Spleen (tissue), 7 donors: ENCODE data around the gene MAN1C1.

Experiments used
- CTCF ChIP-seq, 11 experiments: fragments of 200-600 bp in 7 of 11; fragments of 450-650 bp in 4 of 11; sonication (generic) in 4 of 11; IDR thresholded peaks in 8 of 11; conservative IDR thresholded peaks in 3 of 11; 1 replicate in 7 of 11; 2 replicates in 4 of 11; pipeline versions ENCODE4 v1.4.0 to v1.8.0; 2016 to 2021; ENCODE audit warnings: antibody characterized with exemption in 11 of 11, inconsistent platforms in 4 of 11, mild to moderate bottlenecking in 1 of 11
- POLR2AphosphoS5 ChIP-seq, 3 donors: sonication (generic); formaldehyde crosslinking; IDR thresholded peaks; one replicate each; pipeline ENCODE4 v1.5.1; 2017; ENCODE audit warnings: antibody characterized with exemption in 3 of 3
- donor health status: DM: no; HTN: no; CAD: no; lungs with moderate emphysema.
- donor health status: DM: no; HTN: no; CAD: no.
- donor health status: DM: no; HTN: no; CAD: no.

GRCh38 chr1:25651036-25651640 is 34.5 kb downstream of the MAN1C1 start:
- TF ChIP-seq CTCF (IDR thresholded peaks at IDR 0.05 in 8 of 11, conservative IDR thresholded peaks at IDR 0.05 in 3 of 11) (no peak), POLR2AphosphoS5 (IDR thresholded peaks at IDR 0.05) (peak in 2 of 3 donors; percentile 22 to 41)
